ENCODE data around the gene AKNA.

AKNA gene

GRCh38 chr9:114394523-114395333, 6.9 kb upstream of the AKNA start:
- DNase-seq: no peak

- DNase-seq: no peak
These were observed 4.9 kb upstream of the AKNA start for GRCh38 chr9:114392749-114393112.

- DNase-seq: no peak
These were observed 3.2 kb upstream of the AKNA start for GRCh38 chr9:114390952-114391351.

- DNase-seq: no peak
These were observed 2.0 kb upstream of the AKNA start for GRCh38 chr9:114389612-114390368.

GRCh38 chr9:114388764-114389375, 1.1 kb upstream of the AKNA start:
- no peak for DNase-seq

GRCh38 chr9:114388357-114388682, 538 bp upstream of the AKNA start:
- DNase-seq: no peak

GRCh38 chr9:114386886-114387679, 699 bp downstream of the AKNA start:
- DNase-seq: no peak

- DNase-seq: no peak
These were observed 1.4 kb downstream of the AKNA start for GRCh38 chr9:114386361-114386885.

- peak; percentile 72 for DNase-seq
These were observed 2.2 kb downstream of the AKNA start for GRCh38 chr9:114385397-114386181.

GRCh38 chr9:114384836-114385396, 2.9 kb downstream of the AKNA start:
- no peak for DNase-seq

GRCh38 chr9:114384341-114384740, 3.4 kb downstream of the AKNA start:
- DNase-seq: no peak

GRCh38 chr9:114383521-114384231, 4.1 kb downstream of the AKNA start:
- no peak for DNase-seq

- peak; percentile 72 for DNase-seq
These were observed 4.9 kb downstream of the AKNA start for GRCh38 chr9:114382699-114383520.

GRCh38 chr9:114378883-114379282, 8.9 kb downstream of the AKNA start:
- DNase-seq: no peak

- no peak for DNase-seq
These were observed 9.8 kb downstream of the AKNA start for GRCh38 chr9:114378016-114378415.

- DNase-seq: no peak
These were observed 11.0 kb downstream of the AKNA start for GRCh38 chr9:114376586-114377445.

GRCh38 chr9:114375386-114376175, 12.2 kb downstream of the AKNA start:
- no peak for DNase-seq

- DNase-seq: no peak
These were observed 12.8 kb downstream of the AKNA start for GRCh38 chr9:114374936-114375335.

All from stimulated activated CD4-positive, alpha-beta T cell treated with anti-CD3 and anti-CD28 coated beads, Interleukin-12 subunit alpha, Interleukin-12 subunit beta, amount 100 ng/mL, for 4 hours (primary cell).